CD4-positive, CD25-positive, alpha-beta regulatory T cell (primary cell): ENCODE measurements around the gene SLC39A1. TPM values are rescaled to one million over a fixed set of nuclear protein-coding genes. Genes with fewer than 3 reads are reported as not detected.
A peak's percentile ranks its signal among the peaks of the same experiment; 100 is the strongest.
"Not testable (repeated sequence)": the region's sequence is repeated elsewhere in the genome, so short reads cannot be mapped to it uniquely, and the experiment has no call there.

Source experiments
- ATAC-seq, 2 donors: fragments of 150-1000 bp; cut with Tn5 transposase; one replicate each; pipeline ENCODE4 v1.10.0; 2021; ENCODE audit warnings: low read depth in 2 of 2, moderate number of reproducible peaks in 2 of 2, moderate library complexity in 1 of 2
- DNase-seq, 3 donors: peaks; one replicate each; pipeline versions ENCODE4 v3.0.0 to v3.0.0-alpha.2; 2012 to 2022; ENCODE audit warnings: mixed read lengths in 1 of 3
- H3K27ac ChIP-seq: one replicate; pipeline ENCODE4 v1.7.0; 2013; ENCODE audit warnings: mild to moderate bottlenecking, low read length; ENCODE audit not compliant: insufficient read depth, poor library complexity, severe bottlenecking
- H3K27me3 ChIP-seq: one replicate; pipeline ENCODE4 v1.7.0; 2013; ENCODE audit warnings: low read length; ENCODE audit not compliant: control insufficient read depth, insufficient read depth
- H3K36me3 ChIP-seq: one replicate; pipeline ENCODE4 v1.7.0; 2013; ENCODE audit warnings: mild to moderate bottlenecking, low read length, moderate library complexity; ENCODE audit not compliant: control insufficient read depth, insufficient read depth
- H3K4me1 ChIP-seq: 2 replicates; pipeline ENCODE4 v1.7.0; 2013; ENCODE audit warnings: mild to moderate bottlenecking, low read length; ENCODE audit not compliant: insufficient read depth, control insufficient read depth, poor library complexity, severe bottlenecking
- H3K4me3 ChIP-seq: one replicate; pipeline ENCODE4 v1.7.0; 2013; ENCODE audit warnings: low read depth, mild to moderate bottlenecking, low read length, moderate library complexity
- H3K9me3 ChIP-seq, 2 experiments: 1 replicate in 1 of 2; 2 replicates in 1 of 2; pipeline ENCODE4 v1.7.0; 2013; ENCODE audit warnings: low read length in 2 of 2, mild to moderate bottlenecking in 1 of 2, moderate library complexity in 1 of 2; ENCODE audit not compliant: control insufficient read depth in 2 of 2
- H3K27ac Mint-ChIP-seq, 3 donors: one replicate each; pipeline ENCODE4 v1.8.0; 2020 to 2022; ENCODE audit warnings: mild to moderate bottlenecking in 3 of 3, mixed read lengths in 3 of 3, moderate library complexity in 2 of 3
- H3K27me3 Mint-ChIP-seq: one replicate; pipeline ENCODE4 v1.8.0; 2022; ENCODE audit warnings: mild to moderate bottlenecking, mixed read lengths
- H3K36me3 Mint-ChIP-seq: one replicate; pipeline ENCODE4 v1.8.0; 2020; ENCODE audit warnings: mixed read lengths
- H3K4me1 Mint-ChIP-seq, 4 donors: one replicate each; pipeline ENCODE4 v1.8.0; 2020 to 2022; ENCODE audit warnings: mixed read lengths in 4 of 4, mild to moderate bottlenecking in 1 of 4
- H3K4me3 Mint-ChIP-seq, 4 donors: one replicate each; pipeline ENCODE4 v1.8.0; 2020 to 2022; ENCODE audit warnings: mild to moderate bottlenecking in 4 of 4, mixed read lengths in 4 of 4, moderate library complexity in 3 of 4
- H3K9me3 Mint-ChIP-seq, 7 donors: one replicate each; pipeline ENCODE4 v1.8.0; 2020 to 2022; ENCODE audit warnings: mixed read lengths in 7 of 7, mild to moderate bottlenecking in 3 of 7, moderate library complexity in 2 of 7
- polyA plus RNA-seq, 4 donors: library from polyadenylated mRNA; unstranded; fragments of 300-500 nt; fragmentation: Illumina TruSeq; gene quantifications; one replicate each; pipeline ENCODE4 v1.2.3, GENCODE V29; 2021
- total RNA-seq: library from RNA; stranded (reverse); gene quantifications from one replicate; pipeline ENCODE4 v1.2.3, GENCODE V29; 2022

The SLC39A1 gene, protein sequence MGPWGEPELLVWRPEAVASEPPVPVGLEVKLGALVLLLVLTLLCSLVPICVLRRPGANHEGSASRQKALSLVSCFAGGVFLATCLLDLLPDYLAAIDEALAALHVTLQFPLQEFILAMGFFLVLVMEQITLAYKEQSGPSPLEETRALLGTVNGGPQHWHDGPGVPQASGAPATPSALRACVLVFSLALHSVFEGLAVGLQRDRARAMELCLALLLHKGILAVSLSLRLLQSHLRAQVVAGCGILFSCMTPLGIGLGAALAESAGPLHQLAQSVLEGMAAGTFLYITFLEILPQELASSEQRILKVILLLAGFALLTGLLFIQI
- total RNA-seq: 15.8 TPM
- 10 to 100 TPM; 30.4 to 42.1 (median 35.8) TPM for polyA plus RNA-seq

DNA sequence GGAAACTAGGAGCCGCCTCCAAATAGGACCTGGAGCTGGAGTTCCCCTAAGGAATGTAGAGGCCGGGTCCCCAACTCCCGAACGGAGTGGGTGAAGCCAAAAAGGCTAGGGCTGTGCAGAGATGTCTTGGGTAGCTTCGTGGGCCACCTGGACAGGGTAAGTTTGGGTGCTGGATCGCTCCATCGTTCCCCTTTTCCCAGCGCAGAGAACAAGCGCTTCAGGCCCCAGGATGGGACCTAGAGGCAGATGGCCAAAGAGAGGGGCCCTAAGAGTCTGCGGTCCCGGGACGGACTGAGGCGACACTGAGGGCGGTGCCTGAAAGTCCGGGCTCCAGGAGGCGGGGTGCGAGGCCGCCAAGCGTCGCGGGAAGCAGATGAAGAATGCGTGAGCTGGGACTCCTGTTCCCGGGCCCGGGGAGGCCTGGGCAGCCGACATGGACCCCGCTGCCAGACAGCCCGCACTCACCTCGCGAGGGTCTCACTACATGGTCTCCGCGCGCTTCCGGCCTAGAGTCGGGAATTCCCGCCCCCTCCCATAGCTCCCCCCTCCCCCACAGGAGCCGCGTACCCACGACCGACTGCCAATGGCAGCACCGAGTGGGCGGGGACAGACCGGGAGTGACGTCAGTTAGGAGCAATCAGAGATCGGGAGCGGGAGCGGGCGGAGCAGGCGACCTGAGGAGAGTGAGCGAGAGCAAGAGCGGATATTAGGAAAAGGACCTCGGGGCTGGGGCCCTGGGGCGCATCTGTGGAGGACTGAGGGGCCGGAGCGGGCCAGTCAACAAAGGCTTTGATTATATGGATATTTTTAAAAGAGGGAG is at the start of gene SLC39A1:
Gene SLC39A1 (minus strand): TSS at position 508 of the 820 bp plus-strand sequence. CDS start 822 bp downstream, outside the sequence.
- Mint-ChIP-seq H3K27ac (peak within 1 kb of the TSS; percentile 95 to 99 (median 97)), H3K27me3 (no peaks in the 10 kb centered on the region), H3K4me3 (peak within 1 kb of the TSS; percentile 93 to 99 (median 96)), H3K9me3 (peaks cover 0 to 1% (median 0%) of the 10 kb centered on the region in 7 donors), H3K36me3 (no peaks in the 10 kb centered on the region), H3K4me1 (peaks cover 25 to 77% (median 42%) of the 10 kb centered on the region in 4 donors)
- Histone ChIP-seq H3K36me3 (peaks cover 5% of the 10 kb centered on the region), H3K27ac (peak within 1 kb of the TSS; percentile 90), H3K9me3 (no peaks in the 10 kb centered on the region), H3K27me3 (no peaks in the 10 kb centered on the region), H3K4me3 (peak within 1 kb of the TSS; percentile 93), H3K4me1 (peaks cover 54% of the 10 kb centered on the region)
- ATAC-seq: peak; percentile 38 to 43
- DNase-seq: peak; percentile 85 to 95 (median 94)

DNA sequence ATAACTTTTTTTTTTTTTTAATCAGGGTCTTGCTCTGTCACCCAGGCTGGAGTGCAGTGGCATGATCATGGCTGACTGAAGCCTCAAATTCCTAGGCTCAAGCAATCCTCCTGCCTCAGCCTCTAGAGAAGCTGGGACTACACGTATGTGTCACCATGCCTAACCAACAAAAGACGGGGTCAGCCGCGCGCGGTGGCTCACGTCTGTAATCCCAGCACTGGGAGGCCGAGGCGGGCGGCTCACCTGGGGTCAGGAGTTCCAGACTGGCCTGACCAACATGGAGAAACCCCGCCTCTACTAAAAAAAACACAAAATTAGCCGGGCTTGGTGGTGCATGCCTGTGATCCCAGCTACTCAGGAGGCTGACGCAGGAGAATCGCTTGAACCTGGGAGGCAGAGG is 49.2 kb upstream of the SLC39A1 start:
- H3K4me3 Mint-ChIP-seq, H3K27ac Mint-ChIP-seq, H3K4me3 ChIP-seq, H3K4me1 Mint-ChIP-seq, H3K27me3 ChIP-seq, H3K9me3 ChIP-seq, ATAC-seq, DNase-seq, H3K36me3 Mint-ChIP-seq, H3K9me3 Mint-ChIP-seq, H3K4me1 ChIP-seq, H3K36me3 ChIP-seq, H3K27ac ChIP-seq: not testable (repeated sequence)
- H3K27me3 Mint-ChIP-seq: peaks cover 10% of the 10 kb centered on the region

DNA sequence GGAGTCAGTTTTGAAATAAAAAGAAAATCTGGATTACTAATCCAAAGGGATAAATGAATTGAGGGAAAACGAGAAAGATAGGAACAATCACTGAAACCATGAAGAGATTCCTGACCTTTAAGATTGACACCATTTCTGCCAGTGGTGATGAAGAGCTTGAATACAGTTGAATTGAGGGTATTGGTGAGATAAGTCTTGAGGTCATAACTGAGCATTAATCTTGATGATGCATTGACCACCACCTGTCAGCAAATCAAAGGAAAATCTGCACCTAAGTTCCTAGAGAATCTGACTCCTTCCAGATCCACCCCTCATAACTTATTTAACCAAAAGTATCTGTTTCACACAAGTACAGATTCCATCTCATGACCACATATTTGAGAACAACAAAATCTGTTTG is 48.8 kb upstream of the SLC39A1 start:
- Mint-ChIP-seq H3K9me3 (peaks cover 0 to 1% (median 0%) of the 10 kb centered on the region in 7 donors), H3K4me1 (peaks cover 0 to 4% (median 0%) of the 10 kb centered on the region in 4 donors), H3K27me3 (peaks cover 10% of the 10 kb centered on the region), H3K4me3 (no peak overlapping the region), H3K27ac (no peak overlapping the region), H3K36me3 (no peaks in the 10 kb centered on the region)
- no peaks in the 10 kb centered on the region for H3K4me1 ChIP-seq
- H3K36me3 ChIP-seq: no peaks in the 10 kb centered on the region
- ATAC-seq: no peak
- no peaks in the 10 kb centered on the region for H3K27me3 ChIP-seq
- H3K9me3 ChIP-seq: no peaks in the 10 kb centered on the region
- no peak overlapping the region for H3K27ac ChIP-seq
- H3K4me3 ChIP-seq: no peak overlapping the region
- no peak for DNase-seq

- no peak overlapping the region for H3K27ac ChIP-seq
- Mint-ChIP-seq H3K27ac (no peak overlapping the region), H3K9me3 (no peaks in the 10 kb centered on the region), H3K27me3 (peaks cover 5% of the 10 kb centered on the region), H3K4me1 (no peaks in the 10 kb centered on the region), H3K4me3 (no peak overlapping the region), H3K36me3 (no peaks in the 10 kb centered on the region)
- DNase-seq (no peak), ATAC-seq (no peak)
- H3K9me3 ChIP-seq: no peaks in the 10 kb centered on the region
- H3K27me3 ChIP-seq: no peaks in the 10 kb centered on the region
- H3K4me1 ChIP-seq: no peaks in the 10 kb centered on the region
- H3K4me3 ChIP-seq: no peak overlapping the region
- no peaks in the 10 kb centered on the region for H3K36me3 ChIP-seq
These were observed 42.8 kb upstream of the SLC39A1 start for GRCh38 chr1:154006136-154006535.

DNA sequence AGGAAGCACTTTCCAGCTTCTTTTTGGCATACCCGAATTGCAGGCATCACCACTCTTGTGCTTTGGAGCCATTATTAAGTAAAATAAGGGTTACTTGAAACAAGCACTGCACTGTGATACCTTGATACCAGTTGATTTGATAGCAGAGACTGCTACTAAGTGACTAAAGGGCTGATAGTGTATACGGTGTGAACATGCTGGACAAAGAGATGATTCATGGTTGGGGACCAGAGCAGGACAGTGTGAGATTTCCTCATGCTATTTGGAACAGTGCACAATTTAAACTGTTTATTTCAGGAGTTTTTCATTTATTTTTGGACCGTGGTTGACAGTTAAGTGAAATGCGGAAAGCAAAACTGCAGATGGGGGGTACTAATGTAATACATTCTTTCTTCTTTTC is 37.1 kb upstream of the SLC39A1 start:
- Histone ChIP-seq H3K9me3 (no peaks in the 10 kb centered on the region), H3K4me1 (no peaks in the 10 kb centered on the region), H3K4me3 (no peak overlapping the region), H3K27me3 (no peaks in the 10 kb centered on the region), H3K36me3 (peaks cover 4% of the 10 kb centered on the region), H3K27ac (no peak overlapping the region)
- Mint-ChIP-seq H3K9me3 (no peaks in the 10 kb centered on the region), H3K36me3 (peaks cover 4% of the 10 kb centered on the region), H3K4me3 (no peak overlapping the region), H3K27me3 (no peaks in the 10 kb centered on the region), H3K27ac (peak overlapping the region in 1 of 3 donors; percentile 11), H3K4me1 (peaks cover under 1 to 4% (median 3%) of the 10 kb centered on the region in 4 donors)
- no peak for DNase-seq
- no peak for ATAC-seq

DNA sequence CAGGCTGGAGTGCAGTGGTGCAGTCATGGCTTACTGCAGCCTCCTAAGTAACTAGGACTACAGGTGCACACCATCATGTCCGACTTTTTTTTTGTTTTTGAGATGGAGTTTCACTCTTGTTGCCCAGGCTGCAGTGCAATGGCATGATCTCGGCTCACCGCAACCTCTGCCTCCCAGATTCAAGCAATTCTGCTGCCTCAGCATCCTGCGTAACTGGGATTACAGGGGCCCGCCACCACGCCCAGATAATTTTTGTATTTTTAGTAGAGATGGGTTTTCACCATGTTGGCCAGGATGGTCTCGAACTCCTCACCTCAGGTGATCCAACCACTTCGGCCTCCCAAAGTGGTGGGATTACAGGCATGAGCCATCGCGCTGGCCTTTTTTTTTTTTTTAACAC is 33.5 kb upstream of the SLC39A1 start:
- not testable (repeated sequence) for ATAC-seq, H3K4me3 ChIP-seq, H3K9me3 ChIP-seq, H3K27ac ChIP-seq, H3K27me3 Mint-ChIP-seq, DNase-seq, H3K9me3 Mint-ChIP-seq, H3K27me3 ChIP-seq, H3K27ac Mint-ChIP-seq
- H3K36me3 ChIP-seq: peaks cover 29% of the 10 kb centered on the region
- H3K4me1 Mint-ChIP-seq: peaks cover 8 to 31% (median 13%) of the 10 kb centered on the region in 4 donors
- H3K4me1 ChIP-seq: peaks cover 21% of the 10 kb centered on the region
- H3K36me3 Mint-ChIP-seq: peaks cover 13% of the 10 kb centered on the region
- peak overlapping the region in 1 of 4 donors; percentile 27 for H3K4me3 Mint-ChIP-seq

GRCh38 chr1:153995640-153996039 is 32.3 kb upstream of the SLC39A1 start:
- Mint-ChIP-seq H3K4me3 (peak overlapping the region in 1 of 4 donors; percentile 83), H3K36me3 (peaks cover 22% of the 10 kb centered on the region), H3K27me3 (no peaks in the 10 kb centered on the region), H3K4me1 (peaks cover 13 to 40% (median 20%) of the 10 kb centered on the region in 4 donors), H3K9me3 (no peaks in the 10 kb centered on the region), H3K27ac (no peak overlapping the region)
- H3K36me3 ChIP-seq: peaks cover 33% of the 10 kb centered on the region
- no peak overlapping the region for H3K27ac ChIP-seq
- no peaks in the 10 kb centered on the region for H3K9me3 ChIP-seq
- DNase-seq (no peak), ATAC-seq (no peak)
- no peaks in the 10 kb centered on the region for H3K27me3 ChIP-seq
- peaks cover 29% of the 10 kb centered on the region for H3K4me1 ChIP-seq
- no peak overlapping the region for H3K4me3 ChIP-seq
